Activated CD8-positive, alpha-beta memory T cell treated with anti-CD3 and anti-CD28 coated beads, Interleukin-2, amount 50 U/mL, for 4 hours (primary cell): ENCODE measurements around the gene SYT3.

ENCODE experiments used
- DNase-seq: peaks from one replicate; pipeline ENCODE4 v3.0.0-alpha.2; 2020

Gene SYT3

GRCh38 chr19:50661766-50662650, 22.3 kb upstream of the SYT3 start:
- DNase-seq, result no peak

GRCh38 chr19:50661023-50661422, 21.3 kb upstream of the SYT3 start:
- no peak for DNase-seq

GRCh38 chr19:50660088-50660366, 20.3 kb upstream of the SYT3 start:
- no peak for DNase-seq

- DNase-seq, result no peak
These were observed 19.8 kb upstream of the SYT3 start for GRCh38 chr19:50659318-50660087.

GRCh38 chr19:50658441-50659317, 19.0 kb upstream of the SYT3 start:
- peak; percentile 68 for DNase-seq

GRCh38 chr19:50657712-50658440, 18.2 kb upstream of the SYT3 start:
- peak; percentile 84 for DNase-seq

GRCh38 chr19:50657222-50657669, 17.6 kb upstream of the SYT3 start:
- no peak for DNase-seq

- DNase-seq, result no peak
These were observed 15.2 kb upstream of the SYT3 start for GRCh38 chr19:50654882-50655281.

- DNase-seq, result no peak
These were observed 13.0 kb upstream of the SYT3 start for GRCh38 chr19:50652722-50653121.

- no peak for DNase-seq
These were observed 11.5 kb upstream of the SYT3 start for GRCh38 chr19:50651174-50651573.

- no peak for DNase-seq
These were observed 10.0 kb upstream of the SYT3 start, which contains the start of gene C19orf81 for GRCh38 chr19:50649433-50650391. Gene C19orf81, plus strand, starts transcription at chr19:50649445. Its CDS starts 0 bp downstream, at chr19:50649445.

- no peak for DNase-seq
These were observed 9.0 kb upstream of the SYT3 start for GRCh38 chr19:50648659-50649058.

GRCh38 chr19:50647879-50648615, 8.4 kb upstream of the SYT3 start:
- DNase-seq, result no peak

GRCh38 chr19:50646074-50646807, 6.6 kb upstream of the SYT3 start:
- DNase-seq, result no peak

- no peak for DNase-seq
These were observed 5.4 kb upstream of the SYT3 start for GRCh38 chr19:50645107-50645506.

- DNase-seq, result no peak
These were observed 4.7 kb upstream of the SYT3 start for GRCh38 chr19:50644315-50644915.

GRCh38 chr19:50640368-50640767, 687 bp upstream of the SYT3 start:
- no peak for DNase-seq

GRCh38 chr19:50638600-50638999, 1.1 kb downstream of the SYT3 start:
- no peak for DNase-seq
